ENCODE results near the gene TRIML1.

DNA sequence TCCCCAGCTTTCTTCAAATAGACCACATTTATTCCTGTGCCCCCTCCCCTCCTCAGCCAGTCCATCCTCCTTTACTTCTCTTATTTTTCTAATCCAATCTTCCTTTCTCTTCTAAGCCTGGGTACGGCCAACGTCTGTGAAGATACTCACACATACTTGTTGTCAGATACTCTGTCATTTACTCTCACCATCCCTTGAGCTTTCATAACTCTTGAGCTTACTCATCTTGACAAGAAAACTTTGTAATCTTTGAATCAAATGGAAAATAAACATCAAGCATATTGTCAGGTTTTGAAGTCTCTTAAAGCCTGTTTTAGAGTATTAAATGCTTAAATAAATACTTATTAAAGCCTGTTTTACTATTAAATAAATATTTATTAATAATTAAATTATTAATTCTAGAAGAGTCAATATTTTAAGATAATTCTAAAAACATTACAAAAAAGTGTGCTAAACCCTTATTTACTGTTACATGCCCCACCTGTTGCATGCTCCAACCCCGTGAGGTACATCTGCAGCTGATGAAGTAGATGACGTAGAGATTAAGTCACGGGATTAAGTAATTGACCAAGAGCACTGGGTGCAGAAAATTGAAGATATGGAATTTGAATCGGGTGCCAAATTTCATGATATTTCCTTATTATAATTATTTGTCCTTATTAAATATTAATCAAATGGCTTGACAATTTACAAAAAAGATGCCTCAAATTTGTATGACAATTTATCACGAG lies 28.3 kb upstream of the TRIML1 start:
- TF ChIP-seq POLR2A (IDR thresholded peaks at IDR 0.05; ENCODE audit: low read length) = no peak
- TF ChIP-seq GATA1 (IDR thresholded peaks at IDR 0.05; ENCODE audit: low read depth, low read length) = no peak

All from erythroblast (primary cell).